GM04504 (cell line): Measurements from ENCODE around the gene CDK13.

ENCODE experiments used
- DNase-seq: peaks from one replicate; pipeline ENCODE4 v3.0.0-alpha.2; 2012; ENCODE audit warnings: low read depth

CDK13 gene

GRCh38 chr7:40148671-40149070 is 198.6 kb downstream of the CDK13 start:
- DNase-seq, result no peak
